HG02870 (cell line): ENCODE results near the gene MTMR12.
A peak's percentile ranks its signal among the peaks of the same experiment; 100 is the strongest.

Experiments used
- ATAC-seq: cut with Tn5 transposase; IDR thresholded peaks from one replicate; pipeline ENCODE4 v1.9.1; 2021; ENCODE audit warnings: mild to moderate bottlenecking, moderate library complexity; ENCODE audit not compliant: unreplicated experiment

The MTMR12 gene

GRCh38 chr5:32312595-32313332 lies at the start of gene MTMR12:
MTMR12 (minus strand) TSS chr5:32312939; CDS start chr5:32312838, 101 bp downstream.
- peak; percentile 95 for ATAC-seq

GRCh38 chr5:32362527-32362926 lies 49.8 kb upstream of the MTMR12 start:
- ATAC-seq = no peak

GRCh38 chr5:32360906-32361305 lies 48.2 kb upstream of the MTMR12 start:
- no peak for ATAC-seq

- ATAC-seq = no peak
Observed at GRCh38 chr5:32358611-32359010, 45.9 kb upstream of the MTMR12 start.

- ATAC-seq = no peak
Observed at GRCh38 chr5:32357658-32358057, 44.9 kb upstream of the MTMR12 start.

GRCh38 chr5:32355686-32356085 lies 42.9 kb upstream of the MTMR12 start:
- no peak for ATAC-seq

- ATAC-seq = no peak
Observed at GRCh38 chr5:32353420-32353819, 40.7 kb upstream of the MTMR12 start.

- no peak for ATAC-seq
Observed at GRCh38 chr5:32352685-32353084, 39.9 kb upstream of the MTMR12 start.

GRCh38 chr5:32346869-32347268 lies 34.1 kb upstream of the MTMR12 start:
- ATAC-seq = no peak

GRCh38 chr5:32343058-32343672 lies 30.4 kb upstream of the MTMR12 start:
- no peak for ATAC-seq

- no peak for ATAC-seq
Observed at GRCh38 chr5:32342656-32343055, 29.9 kb upstream of the MTMR12 start.

GRCh38 chr5:32339878-32340277 lies 27.1 kb upstream of the MTMR12 start:
- ATAC-seq = no peak

GRCh38 chr5:32339198-32339597 lies 26.5 kb upstream of the MTMR12 start:
- ATAC-seq = no peak

GRCh38 chr5:32332966-32333365 lies 20.2 kb upstream of the MTMR12 start:
- ATAC-seq = no peak

- no peak for ATAC-seq
Observed at GRCh38 chr5:32332361-32332760, 19.6 kb upstream of the MTMR12 start.

- no peak for ATAC-seq
Observed at GRCh38 chr5:32331935-32332274, 19.2 kb upstream of the MTMR12 start.

- no peak for ATAC-seq
Observed at GRCh38 chr5:32331217-32331934, 18.6 kb upstream of the MTMR12 start.

- no peak for ATAC-seq
Observed at GRCh38 chr5:32330126-32330971, 17.6 kb upstream of the MTMR12 start.

GRCh38 chr5:32329395-32329834 lies 16.7 kb upstream of the MTMR12 start:
- peak; percentile 72 for ATAC-seq

- no peak for ATAC-seq
Observed at GRCh38 chr5:32326216-32326772, 13.6 kb upstream of the MTMR12 start.

- no peak for ATAC-seq
Observed at GRCh38 chr5:32325616-32326015, 12.9 kb upstream of the MTMR12 start.
